ENCODE results near the gene TBC1D9.

Gene TBC1D9

GRCh38 chr4:140659943-140660700, 96.1 kb downstream of the TBC1D9 start:
- H3K4me3 ChIP-seq (ENCODE audit: low read length in 2 of 2), result no peak overlapping the region
- H3K4me1 ChIP-seq (ENCODE audit: control insufficient read depth in 2 of 2, insufficient read depth in 2 of 2, low read length in 2 of 2), result no peaks in the 10 kb centered on the region
- no peaks in the 10 kb centered on the region for H3K9me3 ChIP-seq (ENCODE audit: control insufficient read depth in 2 of 2, low read length in 2 of 2)
- H3K9ac ChIP-seq (ENCODE audit: low read depth in 1 of 2, low read length in 2 of 2), result no peak overlapping the region
- no peak overlapping the region for H3K27ac ChIP-seq (ENCODE audit: low read depth in 2 of 2, low read length in 2 of 2)
- H3K27me3 ChIP-seq (ENCODE audit: control insufficient read depth in 2 of 2, insufficient read depth in 2 of 2, low read length in 2 of 2), result no peaks in the 10 kb centered on the region
- peaks cover 11 to 29% of the 10 kb centered on the region in 2 donors for H3K36me3 ChIP-seq (ENCODE audit: control insufficient read depth in 2 of 2, insufficient read depth in 2 of 2, low read length in 2 of 2)

- Histone ChIP-seq H3K27ac (ENCODE audit: low read depth in 2 of 2, low read length in 2 of 2) (no peak overlapping the region), H3K27me3 (ENCODE audit: control insufficient read depth in 2 of 2, insufficient read depth in 2 of 2, low read length in 2 of 2) (no peaks in the 10 kb centered on the region), H3K4me3 (ENCODE audit: low read length in 2 of 2) (no peak overlapping the region), H3K36me3 (ENCODE audit: control insufficient read depth in 2 of 2, insufficient read depth in 2 of 2, low read length in 2 of 2) (peaks cover 10 to 29% of the 10 kb centered on the region in 2 donors), H3K4me1 (ENCODE audit: control insufficient read depth in 2 of 2, insufficient read depth in 2 of 2, low read length in 2 of 2) (no peaks in the 10 kb centered on the region), H3K9ac (ENCODE audit: low read depth in 1 of 2, low read length in 2 of 2) (no peak overlapping the region), H3K9me3 (ENCODE audit: control insufficient read depth in 2 of 2, low read length in 2 of 2) (no peaks in the 10 kb centered on the region)
These were observed 101.7 kb downstream of the TBC1D9 start for GRCh38 chr4:140654495-140654814.

GRCh38 chr4:140653718-140654494, 102.3 kb downstream of the TBC1D9 start:
- no peaks in the 10 kb centered on the region for H3K4me1 ChIP-seq (ENCODE audit: control insufficient read depth in 2 of 2, insufficient read depth in 2 of 2, low read length in 2 of 2)
- peaks cover 8 to 29% of the 10 kb centered on the region in 2 donors for H3K36me3 ChIP-seq (ENCODE audit: control insufficient read depth in 2 of 2, insufficient read depth in 2 of 2, low read length in 2 of 2)
- H3K9me3 ChIP-seq (ENCODE audit: control insufficient read depth in 2 of 2, low read length in 2 of 2), result no peaks in the 10 kb centered on the region
- H3K4me3 ChIP-seq (ENCODE audit: low read length in 2 of 2), result no peak overlapping the region
- H3K9ac ChIP-seq (ENCODE audit: low read depth in 1 of 2, low read length in 2 of 2), result no peak overlapping the region
- no peak overlapping the region for H3K27ac ChIP-seq (ENCODE audit: low read depth in 2 of 2, low read length in 2 of 2)
- H3K27me3 ChIP-seq (ENCODE audit: control insufficient read depth in 2 of 2, insufficient read depth in 2 of 2, low read length in 2 of 2), result no peaks in the 10 kb centered on the region

- peaks cover 8 to 28% of the 10 kb centered on the region in 2 donors for H3K36me3 ChIP-seq (ENCODE audit: control insufficient read depth in 2 of 2, insufficient read depth in 2 of 2, low read length in 2 of 2)
- no peak overlapping the region for H3K9ac ChIP-seq (ENCODE audit: low read depth in 1 of 2, low read length in 2 of 2)
- no peaks in the 10 kb centered on the region for H3K9me3 ChIP-seq (ENCODE audit: control insufficient read depth in 2 of 2, low read length in 2 of 2)
- no peak overlapping the region for H3K27ac ChIP-seq (ENCODE audit: low read depth in 2 of 2, low read length in 2 of 2)
- H3K4me3 ChIP-seq (ENCODE audit: low read length in 2 of 2), result no peak overlapping the region
- H3K4me1 ChIP-seq (ENCODE audit: control insufficient read depth in 2 of 2, insufficient read depth in 2 of 2, low read length in 2 of 2), result no peaks in the 10 kb centered on the region
- H3K27me3 ChIP-seq (ENCODE audit: control insufficient read depth in 2 of 2, insufficient read depth in 2 of 2, low read length in 2 of 2), result no peaks in the 10 kb centered on the region
These were observed 103.6 kb downstream of the TBC1D9 start for GRCh38 chr4:140652601-140653000.

- H3K27me3 ChIP-seq (ENCODE audit: control insufficient read depth in 2 of 2, insufficient read depth in 2 of 2, low read length in 2 of 2), result no peaks in the 10 kb centered on the region
These were observed 107.4 kb downstream of the TBC1D9 start for GRCh38 chr4:140648716-140649308.

GRCh38 chr4:140645614-140646412, 110.4 kb downstream of the TBC1D9 start:
- Histone ChIP-seq H3K9ac (ENCODE audit: low read depth in 1 of 2, low read length in 2 of 2) (no peak overlapping the region), H3K27ac (ENCODE audit: low read depth in 2 of 2, low read length in 2 of 2) (no peak overlapping the region), H3K4me3 (ENCODE audit: low read length in 2 of 2) (no peak overlapping the region), H3K27me3 (ENCODE audit: control insufficient read depth in 2 of 2, insufficient read depth in 2 of 2, low read length in 2 of 2) (no peaks in the 10 kb centered on the region), H3K36me3 (ENCODE audit: control insufficient read depth in 2 of 2, insufficient read depth in 2 of 2, low read length in 2 of 2) (peaks cover 0 to 7% of the 10 kb centered on the region in 2 donors), H3K4me1 (ENCODE audit: control insufficient read depth in 2 of 2, insufficient read depth in 2 of 2, low read length in 2 of 2) (no peaks in the 10 kb centered on the region), H3K9me3 (ENCODE audit: control insufficient read depth in 2 of 2, low read length in 2 of 2) (no peaks in the 10 kb centered on the region)

More at GRCh38 chr4:140648716-140649308, 107.4 kb downstream of the TBC1D9 start:
- no peak overlapping the region for H3K4me3 ChIP-seq (ENCODE audit: low read length in 2 of 2)
- no peak overlapping the region for H3K9ac ChIP-seq (ENCODE audit: low read depth in 1 of 2, low read length in 2 of 2)
- H3K27ac ChIP-seq (ENCODE audit: low read depth in 2 of 2, low read length in 2 of 2), result no peak overlapping the region
- no peaks in the 10 kb centered on the region for H3K4me1 ChIP-seq (ENCODE audit: control insufficient read depth in 2 of 2, insufficient read depth in 2 of 2, low read length in 2 of 2)
- peaks cover 0 to 10% of the 10 kb centered on the region in 2 donors for H3K36me3 ChIP-seq (ENCODE audit: control insufficient read depth in 2 of 2, insufficient read depth in 2 of 2, low read length in 2 of 2)
- H3K9me3 ChIP-seq (ENCODE audit: control insufficient read depth in 2 of 2, low read length in 2 of 2), result no peaks in the 10 kb centered on the region

- Histone ChIP-seq H3K36me3 (ENCODE audit: control insufficient read depth in 2 of 2, insufficient read depth in 2 of 2, low read length in 2 of 2) (peaks cover 0 to 7% of the 10 kb centered on the region in 2 donors), H3K4me3 (ENCODE audit: low read length in 2 of 2) (no peak overlapping the region), H3K4me1 (ENCODE audit: control insufficient read depth in 2 of 2, insufficient read depth in 2 of 2, low read length in 2 of 2) (no peaks in the 10 kb centered on the region), H3K27me3 (ENCODE audit: control insufficient read depth in 2 of 2, insufficient read depth in 2 of 2, low read length in 2 of 2) (no peaks in the 10 kb centered on the region), H3K9me3 (ENCODE audit: control insufficient read depth in 2 of 2, low read length in 2 of 2) (no peaks in the 10 kb centered on the region), H3K27ac (ENCODE audit: low read depth in 2 of 2, low read length in 2 of 2) (no peak overlapping the region), H3K9ac (ENCODE audit: low read depth in 1 of 2, low read length in 2 of 2) (no peak overlapping the region)
These were observed 111.0 kb downstream of the TBC1D9 start for GRCh38 chr4:140645196-140645595.

- Histone ChIP-seq H3K27ac (ENCODE audit: low read depth in 2 of 2, low read length in 2 of 2) (no peak overlapping the region), H3K27me3 (ENCODE audit: control insufficient read depth in 2 of 2, insufficient read depth in 2 of 2, low read length in 2 of 2) (no peaks in the 10 kb centered on the region), H3K9ac (ENCODE audit: low read depth in 1 of 2, low read length in 2 of 2) (no peak overlapping the region), H3K4me3 (ENCODE audit: low read length in 2 of 2) (no peak overlapping the region), H3K4me1 (ENCODE audit: control insufficient read depth in 2 of 2, insufficient read depth in 2 of 2, low read length in 2 of 2) (no peaks in the 10 kb centered on the region), H3K36me3 (ENCODE audit: control insufficient read depth in 2 of 2, insufficient read depth in 2 of 2, low read length in 2 of 2) (peaks cover 0 to 7% of the 10 kb centered on the region in 2 donors), H3K9me3 (ENCODE audit: control insufficient read depth in 2 of 2, low read length in 2 of 2) (no peaks in the 10 kb centered on the region)
These were observed 111.6 kb downstream of the TBC1D9 start for GRCh38 chr4:140644470-140645185.

GRCh38 chr4:140643571-140644055, 112.6 kb downstream of the TBC1D9 start:
- H3K9ac ChIP-seq (ENCODE audit: low read depth in 1 of 2, low read length in 2 of 2), result no peak overlapping the region
- no peaks in the 10 kb centered on the region for H3K9me3 ChIP-seq (ENCODE audit: control insufficient read depth in 2 of 2, low read length in 2 of 2)
- no peak overlapping the region for H3K4me3 ChIP-seq (ENCODE audit: low read length in 2 of 2)
- H3K27me3 ChIP-seq (ENCODE audit: control insufficient read depth in 2 of 2, insufficient read depth in 2 of 2, low read length in 2 of 2), result no peaks in the 10 kb centered on the region
- no peaks in the 10 kb centered on the region for H3K4me1 ChIP-seq (ENCODE audit: control insufficient read depth in 2 of 2, insufficient read depth in 2 of 2, low read length in 2 of 2)
- peaks cover 0 to 3% of the 10 kb centered on the region in 2 donors for H3K36me3 ChIP-seq (ENCODE audit: control insufficient read depth in 2 of 2, insufficient read depth in 2 of 2, low read length in 2 of 2)
- H3K27ac ChIP-seq (ENCODE audit: low read depth in 2 of 2, low read length in 2 of 2), result no peak overlapping the region
